Large intestine (tissue), 3 donors: ENCODE data around the gene ADIG. TPM values are rescaled to one million over a fixed set of nuclear protein-coding genes. Genes with fewer than 3 reads are reported as not detected.

Experiments used
- DNase-seq, 2 donors: peaks; one replicate each; pipeline versions ENCODE4 v3.0.0 to v3.0.0-alpha.2; 2013
- H3K27ac ChIP-seq: one replicate; pipeline ENCODE4 v1.5.1; 2013; ENCODE audit warnings: low read length
- H3K27me3 ChIP-seq: 2 replicates; pipeline ENCODE4 v1.6.1; 2013; ENCODE audit warnings: low read length; ENCODE audit not compliant: control insufficient read depth, insufficient read depth
- H3K36me3 ChIP-seq: 2 replicates; pipeline ENCODE4 v1.6.1; 2013; ENCODE audit warnings: low read length; ENCODE audit not compliant: control insufficient read depth, insufficient read depth
- H3K4me1 ChIP-seq: one replicate; pipeline ENCODE4 v1.6.1; 2013; ENCODE audit warnings: low read length; ENCODE audit not compliant: control insufficient read depth, insufficient read depth
- H3K4me3 ChIP-seq: one replicate; pipeline ENCODE4 v1.5.1; 2013; ENCODE audit warnings: low read length
- H3K9me3 ChIP-seq: one replicate; pipeline ENCODE4 v1.6.1; 2013; ENCODE audit warnings: mild to moderate bottlenecking, low read depth, low read length, moderate library complexity; ENCODE audit not compliant: control insufficient read depth
- WGBS: methylation state at CpG from one replicate; pipeline ENCODE4 v1.1.5; 2013; ENCODE audit warnings: low lambda C conversion rate; ENCODE audit not compliant: insufficient coverage; 5-methylcytosine and 5-hydroxymethylcytosine counted together
- polyA plus RNA-seq: library from polyadenylated mRNA; unstranded; fragments of 120-200 nt; gene quantifications from one replicate; pipeline ENCODE4 v1.2.1, GENCODE V29; 2013

ADIG gene
- polyA plus RNA-seq, 1 donor: not detected

DNA sequence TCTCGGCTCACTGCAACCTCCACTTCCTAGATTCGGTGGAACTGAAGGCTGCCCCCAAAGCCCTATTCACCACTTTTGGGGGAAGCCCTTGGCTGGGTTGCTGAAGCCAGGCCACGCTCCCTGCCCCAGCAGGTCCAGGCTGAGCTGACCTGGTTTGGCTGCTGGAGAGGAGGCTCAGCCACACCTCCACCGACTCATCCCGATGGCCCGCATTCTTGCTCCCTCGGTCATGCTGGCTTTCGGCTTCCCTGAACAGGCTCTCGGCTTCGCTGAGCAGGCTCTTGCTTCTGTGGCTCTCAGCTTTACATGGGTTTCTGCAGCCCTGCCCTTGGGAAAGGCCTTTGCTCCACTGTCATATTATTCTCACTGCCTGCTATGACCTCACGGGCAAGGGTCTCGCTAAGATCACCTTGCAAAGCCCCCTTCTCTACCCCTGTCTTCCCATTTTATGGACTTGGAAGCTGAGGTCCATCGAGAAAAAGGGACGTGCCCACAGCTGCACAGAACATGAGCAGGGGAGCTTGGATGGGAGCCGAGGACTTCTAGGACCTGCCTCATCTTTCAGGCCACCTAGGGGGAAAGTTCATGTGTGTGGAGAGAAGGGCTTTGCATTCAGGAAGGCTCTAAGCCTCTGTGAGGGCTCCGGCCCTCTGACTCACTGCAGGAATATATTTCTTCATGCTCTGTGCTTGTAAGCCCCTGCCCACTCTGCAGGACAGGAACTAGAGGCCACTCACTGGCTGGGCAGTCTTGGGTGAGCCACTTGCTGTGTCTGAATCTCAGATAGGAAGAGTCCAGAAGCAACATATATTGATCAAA is 36.2 kb downstream of the ADIG start:
- Histone ChIP-seq H3K4me1 (no peaks in the 10 kb centered on the region), H3K9me3 (no peaks in the 10 kb centered on the region), H3K36me3 (no peaks in the 10 kb centered on the region), H3K4me3 (no peak overlapping the region), H3K27ac (no peak overlapping the region), H3K27me3 (peaks cover 20% of the 10 kb centered on the region)
- no CpG with 5 or more reads among the region's 16 CpGs for WGBS
- DNase-seq: no peak

DNA sequence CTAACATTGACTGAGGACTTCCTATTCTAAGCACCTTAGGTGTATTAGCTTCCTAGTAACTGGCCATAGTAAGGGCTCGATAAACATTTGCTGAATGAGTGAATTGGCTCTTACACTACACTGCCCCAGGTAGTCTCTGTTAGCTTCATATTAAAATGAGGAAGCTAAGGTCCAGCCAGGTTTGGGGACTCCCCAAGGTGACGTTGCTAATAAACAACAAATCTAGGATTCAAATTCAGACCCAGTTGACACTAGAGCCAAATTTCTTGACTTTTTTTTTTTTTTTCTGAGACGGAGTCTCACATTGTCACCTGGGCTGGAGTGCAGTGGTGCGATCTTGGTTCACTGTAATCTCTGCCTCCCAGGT is 36.8 kb downstream of the ADIG start:
- peaks cover 21% of the 10 kb centered on the region for H3K27me3 ChIP-seq
- no peak for DNase-seq
- no peak overlapping the region for H3K4me3 ChIP-seq
- no CpG with 5 or more reads among the region's 4 CpGs for WGBS
- H3K4me1 ChIP-seq: no peaks in the 10 kb centered on the region
- H3K36me3 ChIP-seq: no peaks in the 10 kb centered on the region
- no peak overlapping the region for H3K27ac ChIP-seq
- H3K9me3 ChIP-seq: no peaks in the 10 kb centered on the region

DNA sequence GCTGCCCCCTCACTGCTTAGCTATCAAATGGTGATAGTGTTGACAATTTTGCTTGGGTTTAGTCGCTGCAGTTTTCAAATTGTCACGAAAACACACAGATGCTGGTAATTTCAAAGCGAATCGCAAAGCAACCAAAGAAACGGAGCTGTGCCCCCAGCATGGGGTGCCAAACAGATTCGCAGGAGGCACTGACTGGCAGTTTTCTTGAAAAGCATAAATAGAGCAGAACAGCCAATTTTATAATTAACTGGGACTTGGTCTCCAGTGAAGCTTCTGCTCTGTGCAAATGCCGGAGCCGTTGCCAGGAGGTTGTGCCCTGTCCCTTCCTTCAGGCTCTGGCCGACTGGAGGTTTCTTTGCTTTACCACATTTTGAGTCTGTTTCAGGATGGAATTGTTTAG is 39.4 kb downstream of the ADIG start:
- no peaks in the 10 kb centered on the region for H3K36me3 ChIP-seq
- H3K27me3 ChIP-seq: peaks cover 20% of the 10 kb centered on the region
- no peak for DNase-seq
- no peaks in the 10 kb centered on the region for H3K9me3 ChIP-seq
- WGBS: no CpG with 5 or more reads among the region's 9 CpGs
- H3K4me1 ChIP-seq: no peaks in the 10 kb centered on the region
- H3K27ac ChIP-seq: no peak overlapping the region
- no peak overlapping the region for H3K4me3 ChIP-seq

DNA sequence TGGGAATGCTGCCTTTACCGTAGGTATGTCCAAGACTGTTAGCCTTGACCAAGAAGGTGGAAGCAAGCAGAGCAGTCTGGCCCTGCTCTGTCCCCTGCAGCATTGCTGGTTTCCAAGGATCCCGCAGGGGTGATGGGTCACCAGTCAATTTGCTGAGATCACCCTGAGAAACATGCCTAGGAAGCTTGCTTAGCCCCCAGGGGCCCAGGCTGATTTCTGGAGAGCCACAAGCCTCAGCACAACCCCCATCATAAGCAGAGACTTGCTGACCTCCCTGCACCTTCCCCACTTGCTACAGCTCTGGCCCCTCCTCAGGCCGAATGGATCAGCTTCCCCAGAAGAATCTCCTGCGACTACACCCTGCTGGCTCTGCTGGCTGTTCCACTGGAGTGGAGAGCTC is 42.1 kb downstream of the ADIG start:
- no peak for DNase-seq
- Histone ChIP-seq H3K27ac (no peak overlapping the region), H3K4me3 (no peak overlapping the region), H3K27me3 (peaks cover 13% of the 10 kb centered on the region), H3K4me1 (no peaks in the 10 kb centered on the region), H3K36me3 (no peaks in the 10 kb centered on the region), H3K9me3 (no peaks in the 10 kb centered on the region)
- WGBS: no CpG with 5 or more reads among the region's 4 CpGs

DNA sequence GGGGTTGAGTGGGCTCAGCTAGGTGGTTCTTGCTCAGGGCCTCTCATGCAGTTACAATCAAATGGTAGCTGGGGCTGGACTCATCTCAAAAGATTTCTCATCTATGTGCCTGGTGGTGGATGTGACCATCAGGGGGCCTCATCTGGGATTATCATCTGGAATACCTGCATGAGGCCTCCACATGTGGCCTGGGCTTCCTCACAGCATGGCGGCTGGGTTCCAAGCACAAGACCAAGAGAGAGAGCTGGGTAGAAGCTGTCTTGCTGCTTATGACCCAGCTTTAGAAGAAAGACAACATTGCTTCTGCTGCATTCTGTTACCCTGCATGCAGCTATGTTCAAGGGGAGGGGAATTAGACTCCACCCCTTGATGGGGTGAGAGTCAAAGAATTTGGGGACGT is 43.1 kb downstream of the ADIG start:
- WGBS: no CpG with 5 or more reads among the region's 2 CpGs
- Histone ChIP-seq H3K27ac (no peak overlapping the region), H3K36me3 (no peaks in the 10 kb centered on the region), H3K9me3 (no peaks in the 10 kb centered on the region), H3K4me1 (no peaks in the 10 kb centered on the region), H3K27me3 (peaks cover 8% of the 10 kb centered on the region), H3K4me3 (no peak overlapping the region)
- DNase-seq: no peak

DNA sequence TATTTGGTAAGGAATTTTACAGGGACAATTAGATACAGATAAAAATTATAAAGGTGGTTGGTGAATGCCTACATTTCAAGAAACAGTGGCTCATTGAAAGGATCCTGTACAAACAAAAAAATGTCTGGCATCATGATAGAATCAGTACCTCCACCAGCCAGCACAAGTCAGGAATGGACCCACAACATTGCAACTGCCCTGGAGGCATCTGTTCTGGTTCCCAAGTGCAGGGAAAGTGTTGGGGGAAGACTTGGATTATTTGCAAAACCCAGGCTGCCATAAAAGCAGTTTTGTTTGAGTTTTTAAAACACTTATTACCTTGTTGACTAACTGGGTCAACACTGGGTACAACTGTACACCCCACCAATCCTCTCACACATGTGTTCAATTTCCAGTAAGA is 44.9 kb downstream of the ADIG start:
- no peaks in the 10 kb centered on the region for H3K9me3 ChIP-seq
- DNase-seq: no peak
- H3K27me3 ChIP-seq: peaks cover 5% of the 10 kb centered on the region
- no peaks in the 10 kb centered on the region for H3K4me1 ChIP-seq
- no peaks in the 10 kb centered on the region for H3K36me3 ChIP-seq
- no peak overlapping the region for H3K27ac ChIP-seq
- H3K4me3 ChIP-seq: no peak overlapping the region

DNA sequence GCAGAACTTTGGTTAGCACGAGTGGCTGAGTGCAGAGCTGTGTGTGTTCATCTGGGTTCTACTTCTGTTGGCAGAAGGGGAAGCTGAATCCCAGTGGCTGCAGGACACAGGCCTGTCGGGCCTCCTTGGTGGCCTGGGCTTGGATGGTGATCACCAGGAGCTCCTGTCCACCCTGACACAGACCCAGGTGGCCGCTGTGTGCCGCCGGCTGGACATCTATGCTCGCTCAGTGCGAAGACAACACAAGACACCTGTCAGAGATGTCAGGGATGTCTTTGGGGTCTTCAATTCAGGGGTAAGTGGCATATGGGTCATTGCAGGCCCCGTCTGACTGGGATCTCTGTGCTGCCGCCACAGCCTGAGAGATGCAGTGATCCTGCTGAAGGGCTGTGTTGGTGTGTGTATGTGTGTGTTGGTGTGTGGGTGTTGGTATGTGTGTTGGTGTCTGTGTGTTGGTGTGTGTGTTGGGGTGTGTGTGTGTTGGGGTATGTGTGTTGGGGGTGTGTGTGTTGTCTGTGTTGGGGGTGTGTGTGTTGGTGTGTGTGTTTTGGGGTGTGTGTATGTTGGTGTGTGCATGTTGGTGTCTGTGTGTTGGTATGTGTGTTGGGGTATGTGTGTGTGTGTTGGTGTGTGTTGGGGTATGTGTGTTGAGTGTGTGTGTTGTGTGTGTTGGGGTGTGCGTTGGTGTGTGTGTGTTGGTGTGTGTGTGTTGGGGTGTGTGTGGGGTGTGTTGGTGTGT is 46.1 kb downstream of the ADIG start:
- Histone ChIP-seq H3K9me3 (no peaks in the 10 kb centered on the region), H3K27me3 (peaks cover 2% of the 10 kb centered on the region), H3K4me1 (no peaks in the 10 kb centered on the region), H3K27ac (no peak overlapping the region), H3K36me3 (no peaks in the 10 kb centered on the region), H3K4me3 (no peak overlapping the region)
- no peak for DNase-seq
- WGBS: no CpG with 5 or more reads among the region's 10 CpGs

DNA sequence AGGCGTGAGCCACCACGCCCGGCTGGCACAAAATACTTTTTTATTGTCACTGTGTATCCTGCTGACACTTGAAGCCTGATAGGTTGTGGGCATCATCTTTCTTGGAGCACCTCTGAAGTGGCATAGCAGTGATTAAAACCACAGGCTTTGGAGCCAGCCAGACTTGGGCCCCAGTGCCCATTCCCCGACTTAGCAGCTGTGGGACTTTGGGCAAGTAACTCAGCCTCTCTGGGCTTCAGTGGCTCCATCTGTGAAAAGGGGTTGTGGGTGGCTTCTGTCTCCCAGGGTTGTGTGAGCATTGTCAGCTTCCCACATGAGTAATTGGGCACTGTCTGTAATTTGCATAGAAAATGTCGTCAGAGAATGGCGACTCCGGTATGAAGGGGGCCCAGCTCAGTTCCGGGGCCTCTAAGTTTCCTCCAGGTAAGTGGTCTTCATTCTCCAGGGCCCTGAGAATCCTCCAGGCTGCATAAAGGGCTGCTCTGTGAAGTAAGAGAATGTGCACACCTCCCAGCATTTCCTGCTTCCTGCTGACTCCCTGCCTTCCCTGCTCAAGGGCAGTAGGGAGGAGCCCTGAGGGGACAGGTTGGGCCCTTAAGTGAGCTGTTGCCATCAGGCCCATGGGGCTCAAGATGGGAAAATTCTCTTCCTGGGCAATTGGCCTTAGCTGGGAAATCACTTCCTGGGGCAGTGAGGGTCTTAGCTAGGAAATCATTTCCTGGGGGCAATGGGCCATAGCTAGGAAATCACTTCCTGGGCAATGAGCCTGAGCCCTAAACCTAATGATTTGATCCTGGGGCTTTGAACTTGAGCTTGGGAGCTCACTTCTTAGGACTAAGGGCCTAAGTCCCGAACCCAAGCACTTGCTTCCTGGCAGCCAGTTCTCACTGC is 47.8 kb downstream of the ADIG start:
- DNase-seq: no peak
- no peaks in the 10 kb centered on the region for H3K4me1 ChIP-seq
- no peaks in the 10 kb centered on the region for H3K36me3 ChIP-seq
- 100% methylated on average over 1 of the region's 9 CpGs for WGBS
- no peaks in the 10 kb centered on the region for H3K9me3 ChIP-seq
- H3K4me3 ChIP-seq: no peak overlapping the region
- no peaks in the 10 kb centered on the region for H3K27me3 ChIP-seq
- no peak overlapping the region for H3K27ac ChIP-seq

DNA sequence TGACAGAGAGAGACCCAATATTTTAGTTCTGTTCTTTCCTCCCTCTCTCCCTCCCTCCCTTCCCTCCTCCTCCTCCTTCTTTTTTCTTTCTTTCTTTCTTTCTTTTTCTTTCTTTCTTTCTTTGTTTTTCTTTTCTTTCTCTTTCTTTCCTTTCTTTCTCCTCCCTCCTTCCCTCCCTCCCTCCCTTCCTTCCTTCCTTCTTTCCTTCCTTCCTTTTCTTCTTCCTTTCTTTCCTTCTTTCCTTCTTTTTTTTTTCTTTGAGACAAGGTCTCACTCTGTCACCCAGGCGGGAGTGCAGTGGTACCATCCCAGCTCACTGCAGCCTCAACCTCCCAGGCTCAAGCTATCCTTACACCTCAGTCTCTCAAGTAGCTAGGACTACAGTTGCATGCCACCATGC is 49.0 kb downstream of the ADIG start:
- no peaks in the 10 kb centered on the region for H3K4me1 ChIP-seq
- no peaks in the 10 kb centered on the region for H3K27me3 ChIP-seq
- no peak overlapping the region for H3K4me3 ChIP-seq
- WGBS: 83% methylated on average over 1 of the region's 1 CpG
- H3K27ac ChIP-seq: no peak overlapping the region
- no peak for DNase-seq
- H3K36me3 ChIP-seq: no peaks in the 10 kb centered on the region
- H3K9me3 ChIP-seq: no peaks in the 10 kb centered on the region

DNA sequence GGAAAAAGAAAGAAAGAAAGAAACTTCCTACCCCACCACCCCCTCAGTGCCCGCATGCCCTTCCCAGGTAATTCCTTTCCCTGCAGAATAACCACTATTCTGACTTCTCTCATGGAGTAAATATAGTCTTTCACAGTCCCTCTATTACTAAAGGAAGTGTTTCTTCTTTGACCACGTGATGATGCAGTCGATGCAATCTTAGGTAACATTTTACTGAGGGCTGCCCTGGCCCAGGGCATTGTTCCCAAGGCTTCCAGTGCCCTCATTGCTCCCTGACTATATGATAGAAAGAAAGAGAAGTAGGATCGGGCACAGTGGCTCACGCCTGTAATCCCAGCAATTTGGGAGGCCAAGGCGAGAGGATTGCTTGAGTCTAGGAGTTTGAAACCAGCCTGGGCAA is 49.7 kb downstream of the ADIG start:
- H3K4me3 ChIP-seq: no peak overlapping the region

More for the DNA sequence above, 49.7 kb downstream of the ADIG start:
- Histone ChIP-seq H3K36me3 (no peaks in the 10 kb centered on the region), H3K9me3 (no peaks in the 10 kb centered on the region), H3K4me1 (no peaks in the 10 kb centered on the region), H3K27ac (no peak overlapping the region), H3K27me3 (no peaks in the 10 kb centered on the region)
- no peak for DNase-seq
- no CpG with 5 or more reads among the region's 6 CpGs for WGBS
